GM23338 (cell line): ENCODE data around the gene MYO1D. TPM values are rescaled to one million over a fixed set of nuclear protein-coding genes. Genes with fewer than 3 reads are reported as not detected.

Experiments used
- ATAC-seq: fragments of 200-7000 bp; cut with Tn5 transposase; 3 replicates; pipeline ENCODE4 v1.9.1; 2020
- DNase-seq: peaks from one replicate; pipeline ENCODE4 v3.0.0-alpha.2; 2015; ENCODE audit warnings: low spot score
- H2AFZ ChIP-seq: fragments of 200-600 bp; sonication (generic); 2 replicates; pipeline ENCODE4 v1.8.0; 2016; ENCODE audit warnings: antibody characterized with exemption, mild to moderate bottlenecking, moderate library complexity
- H3F3A ChIP-seq: fragments of 200-600 bp; sonication (generic); replicated peaks from 2 replicates; pipeline ENCODE4 v1.8.0; 2017; ENCODE audit warnings: antibody characterized with exemption, mixed run types, low read depth
- H3K27ac ChIP-seq: fragments of 200-600 bp; sonication (generic); 2 replicates; pipeline ENCODE4 v1.6.1; 2016; ENCODE audit warnings: low read depth
- H3K27me3 ChIP-seq: fragments of 200-600 bp; sonication (generic); 2 replicates; pipeline ENCODE4 v1.8.0; 2016; ENCODE audit warnings: mild to moderate bottlenecking, mixed run types, moderate library complexity; ENCODE audit not compliant: insufficient read depth
- H3K36me3 ChIP-seq: fragments of 200-600 bp; sonication (generic); 2 replicates; pipeline ENCODE4 v1.8.0; 2016; ENCODE audit warnings: mild to moderate bottlenecking; ENCODE audit not compliant: insufficient read depth
- H3K4me1 ChIP-seq: fragments of 200-600 bp; sonication (generic); 2 replicates; pipeline ENCODE4 v1.8.0; 2016; ENCODE audit warnings: mild to moderate bottlenecking, moderate library complexity; ENCODE audit not compliant: insufficient read depth
- H3K4me2 ChIP-seq: fragments of 200-600 bp; sonication (generic); 2 replicates; pipeline ENCODE4 v1.7.1; 2017; ENCODE audit warnings: mixed run types
- H3K4me3 ChIP-seq: fragments of 200-600 bp; sonication (generic); 2 replicates; pipeline ENCODE4 v1.6.1; 2016; ENCODE audit warnings: mixed run types
- H3K79me2 ChIP-seq: fragments of 200-600 bp; sonication (generic); replicated peaks from 2 replicates; pipeline ENCODE4 v1.8.0; 2017; ENCODE audit warnings: mild to moderate bottlenecking; ENCODE audit not compliant: insufficient read depth
- H3K9me2 ChIP-seq: fragments of 200-600 bp; sonication (generic); 2 replicates; pipeline ENCODE4 v1.8.0; 2017; ENCODE audit not compliant: insufficient read depth
- H4K20me1 ChIP-seq: fragments of 200-600 bp; sonication (generic); replicated peaks from 2 replicates; pipeline ENCODE4 v1.8.0; 2017; ENCODE audit warnings: mild to moderate bottlenecking; ENCODE audit not compliant: insufficient read depth
- H3K27ac Mint-ChIP-seq: 2 replicates; pipeline ENCODE4 v1.8.0; 2020; ENCODE audit warnings: inconsistent platforms, mild to moderate bottlenecking, moderate library complexity, mixed read lengths
- H3K27me3 Mint-ChIP-seq: 3 replicates; pipeline ENCODE4 v1.8.0; 2022; ENCODE audit warnings: low read depth, mild to moderate bottlenecking, moderate library complexity, mixed read lengths, inconsistent platforms; ENCODE audit not compliant: insufficient read depth, poor library complexity
- H3K36me3 Mint-ChIP-seq: 3 replicates; pipeline ENCODE4 v1.8.0; 2021; ENCODE audit warnings: low read depth, mild to moderate bottlenecking, inconsistent platforms, moderate library complexity, mixed read lengths
- H3K4me1 Mint-ChIP-seq: 3 replicates; pipeline ENCODE4 v1.8.0; 2020; ENCODE audit warnings: mild to moderate bottlenecking, inconsistent platforms, mixed read lengths
- H3K4me3 Mint-ChIP-seq: 3 replicates; pipeline ENCODE4 v1.8.0; 2021; ENCODE audit warnings: moderate library complexity, mild to moderate bottlenecking, inconsistent platforms, mixed read lengths
- H3K9me3 Mint-ChIP-seq: 3 replicates; pipeline ENCODE4 v1.8.0; 2020; ENCODE audit warnings: moderate library complexity, mild to moderate bottlenecking, inconsistent platforms, mixed read lengths
- CREB1 ChIP-seq: fragments of 250-450 bp; sonication (Bioruptor Pico); IDR thresholded peaks from 2 replicates; pipeline ENCODE4 v1.5.0; 2020; ENCODE audit warnings: low read depth, mild to moderate bottlenecking, moderate library complexity
- CTCF ChIP-seq, 2 experiments: fragments of 200-600 bp in 1 of 2; sonication (generic) in 1 of 2; conservative IDR thresholded peaks; 2 replicates each; pipeline versions ENCODE4 v1.5.1 to v1.6.1; 2016 to 2017; ENCODE audit warnings: antibody characterized with exemption in 2 of 2, low read depth in 2 of 2, mild to moderate bottlenecking in 2 of 2, moderate library complexity in 1 of 2
- EZH2 ChIP-seq: fragments of 200-600 bp; sonication (generic); IDR thresholded peaks from one replicate; pipeline ENCODE4 v1.8.0; 2017; ENCODE audit warnings: antibody characterized with exemption, mild to moderate bottlenecking, low read depth; ENCODE audit not compliant: unreplicated experiment
- EZH2phosphoT487 ChIP-seq: fragments of 200-600 bp; sonication (generic); IDR thresholded peaks from one replicate; pipeline ENCODE4 v1.8.1; 2018; ENCODE audit warnings: antibody characterized with exemption; ENCODE audit not compliant: unreplicated experiment
- JUNB ChIP-seq: IDR thresholded peaks from one replicate; pipeline ENCODE4 v1.6.1; 2016; ENCODE audit warnings: antibody characterized with exemption; ENCODE audit not compliant: unreplicated experiment
- NANOG ChIP-seq: IDR thresholded peaks from 2 replicates; pipeline ENCODE4 v1.6.1; 2016; ENCODE audit warnings: antibody characterized with exemption, borderline replicate concordance
- REST ChIP-seq: IDR thresholded peaks from one replicate; pipeline ENCODE4 v1.6.1; 2018; ENCODE audit warnings: antibody characterized with exemption; ENCODE audit not compliant: unreplicated experiment
- STAT1 ChIP-seq: IDR thresholded peaks from one replicate; pipeline ENCODE4 v1.6.1; 2016; ENCODE audit warnings: antibody characterized with exemption; ENCODE audit not compliant: unreplicated experiment
- ZNF114 ChIP-seq: fragments of 250-450 bp; sonication (Bioruptor Pico); IDR thresholded peaks from 2 replicates; pipeline ENCODE4 v1.5.0; 2020; ENCODE audit warnings: mild to moderate bottlenecking, moderate library complexity
- ZNF331 ChIP-seq: fragments of 250-450 bp; sonication (Bioruptor Pico); IDR thresholded peaks from 2 replicates; pipeline ENCODE4 v1.5.0; 2020; ENCODE audit warnings: low read depth, mild to moderate bottlenecking, moderate library complexity
- ZNF462 ChIP-seq: fragments of 250-450 bp; sonication (Bioruptor Pico); IDR thresholded peaks from 2 replicates; pipeline ENCODE4 v1.5.0; 2020; ENCODE audit warnings: mild to moderate bottlenecking, moderate library complexity
- polyA plus RNA-seq: library from polyadenylated mRNA; unstranded; fragments of >200 nt; fragmentation: Nextera tagmentation; extraction: Ambion mirVana; gene quantifications from 2 replicates; pipeline ENCODE4 v1.2.1, GENCODE V29; 2016
- total RNA-seq: library from RNA; depleted of rRNA; stranded (reverse); fragments of >200 nt; shearing (Covaris generic); gene quantifications from 2 replicates; pipeline ENCODE4 v1.2.3, GENCODE V29; 2014

The MYO1D gene
- total and polyA plus RNA-seq, 2 experiments from 2014 or later, result 8.6 to 28.6 TPM

- TF ChIP-seq REST, result no peak
- no peak for TF ChIP-seq JUNB
- no peak for TF ChIP-seq CTCF (conservative IDR thresholded peaks at IDR 0.05; ENCODE audit: low read depth in 2 of 2)
Observed at GRCh38 chr17:32722733-32723132, 154.2 kb downstream of the MYO1D start (continued).

- Mint-ChIP-seq H3K27me3 (peaks cover 4% of the 10 kb centered on the region), H3K27ac (no peak overlapping the region), H3K36me3 (peaks cover 12% of the 10 kb centered on the region), H3K4me1 (no peaks in the 10 kb centered on the region), H3K9me3 (peaks cover 5% of the 10 kb centered on the region), H3K4me3 (no peak overlapping the region)
- no peaks in the 10 kb centered on the region for H3K4me1 ChIP-seq
- H3K4me3 ChIP-seq, result no peak overlapping the region
- H4K20me1 ChIP-seq, result no peaks in the 10 kb centered on the region
- no peak for ATAC-seq
- no peaks in the 10 kb centered on the region for H3K27me3 ChIP-seq
- H3K4me2 ChIP-seq, result no peak overlapping the region
- H3K27ac ChIP-seq, result no peak overlapping the region
- H3K36me3 ChIP-seq, result peaks cover 4% of the 10 kb centered on the region
- no peak overlapping the region for H2AFZ ChIP-seq
- DNase-seq, result no peak
- no peaks in the 10 kb centered on the region for H3K9me2 ChIP-seq
- no peaks in the 10 kb centered on the region for H3K79me2 ChIP-seq
- H3F3A ChIP-seq, result no peaks in the 10 kb centered on the region
- TF ChIP-seq ZNF462 (no peak), ZNF331 (CRISPR knock-in tag) (no peak), STAT1 (no peak), CTCF (conservative IDR thresholded peaks at IDR 0.05; ENCODE audit: low read depth in 2 of 2) (no peak), NANOG (no peak), EZH2phosphoT487 (no peak), EZH2 (no peak), JUNB (no peak), ZNF114 (CRISPR knock-in tag) (no peak), CREB1 (CRISPR knock-in tag) (no peak)
Observed at GRCh38 chr17:32720671-32721070, 156.3 kb downstream of the MYO1D start.
